Body of pancreas (tissue), 4 donors: ENCODE data around the gene SLC19A3.

Experiments used
- POLR2A ChIP-seq, 3 donors: fragments of 450-650 bp; IDR thresholded peaks; one replicate each; pipeline ENCODE4 v1.6.1; 2016; ENCODE audit warnings: antibody characterized with exemption in 3 of 3, mild to moderate bottlenecking in 2 of 3
- TF ChIP-seq, protein P1 (sequence below), 7 experiments: fragments of 450-650 bp in 4 of 7; fragments of 200-600 bp in 3 of 7; sonication (generic) in 3 of 7; IDR thresholded peaks; one replicate each; pipeline ENCODE4 v1.5.1; 2016 to 2019; ENCODE audit warnings: antibody characterized with exemption in 7 of 7

DNA sequence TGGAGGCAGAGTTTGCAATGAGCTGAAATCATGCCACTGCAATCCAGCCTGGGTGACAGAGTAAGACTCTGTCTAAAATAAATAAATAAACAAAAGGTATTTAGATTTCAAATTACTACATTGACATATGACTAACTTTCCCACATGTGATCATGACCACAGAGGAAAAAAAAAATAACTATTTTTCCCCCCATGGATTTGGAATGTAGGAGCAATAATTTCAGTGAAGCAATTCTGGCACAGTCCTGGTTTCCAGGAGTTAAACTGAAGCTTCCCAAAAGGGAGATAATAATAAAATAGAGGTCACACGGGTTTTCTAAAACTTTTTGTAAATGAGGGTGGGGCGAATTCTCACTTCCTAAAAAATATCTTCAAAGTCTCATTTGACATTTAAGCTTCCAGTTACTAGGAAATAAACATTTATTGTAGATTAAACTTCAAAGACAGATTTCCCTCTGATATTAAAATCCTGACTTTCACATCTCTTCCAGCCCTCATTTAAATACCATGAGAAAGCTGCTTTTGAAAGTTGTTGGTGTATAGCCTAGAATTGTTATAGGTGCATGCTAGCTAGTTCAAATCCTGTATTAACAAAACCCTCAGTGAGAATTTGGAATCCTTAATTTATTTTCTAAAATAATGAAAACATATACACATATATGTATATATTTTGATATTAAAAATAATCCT lies 20.7 kb downstream of the SLC19A3 start:
- TF ChIP-seq, protein P1, sequence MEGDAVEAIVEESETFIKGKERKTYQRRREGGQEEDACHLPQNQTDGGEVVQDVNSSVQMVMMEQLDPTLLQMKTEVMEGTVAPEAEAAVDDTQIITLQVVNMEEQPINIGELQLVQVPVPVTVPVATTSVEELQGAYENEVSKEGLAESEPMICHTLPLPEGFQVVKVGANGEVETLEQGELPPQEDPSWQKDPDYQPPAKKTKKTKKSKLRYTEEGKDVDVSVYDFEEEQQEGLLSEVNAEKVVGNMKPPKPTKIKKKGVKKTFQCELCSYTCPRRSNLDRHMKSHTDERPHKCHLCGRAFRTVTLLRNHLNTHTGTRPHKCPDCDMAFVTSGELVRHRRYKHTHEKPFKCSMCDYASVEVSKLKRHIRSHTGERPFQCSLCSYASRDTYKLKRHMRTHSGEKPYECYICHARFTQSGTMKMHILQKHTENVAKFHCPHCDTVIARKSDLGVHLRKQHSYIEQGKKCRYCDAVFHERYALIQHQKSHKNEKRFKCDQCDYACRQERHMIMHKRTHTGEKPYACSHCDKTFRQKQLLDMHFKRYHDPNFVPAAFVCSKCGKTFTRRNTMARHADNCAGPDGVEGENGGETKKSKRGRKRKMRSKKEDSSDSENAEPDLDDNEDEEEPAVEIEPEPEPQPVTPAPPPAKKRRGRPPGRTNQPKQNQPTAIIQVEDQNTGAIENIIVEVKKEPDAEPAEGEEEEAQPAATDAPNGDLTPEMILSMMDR (IDR thresholded peaks at IDR 0.05): no peak
- TF ChIP-seq POLR2A (IDR thresholded peaks at IDR 0.05): no peak
